ENCODE data around the gene TBX3.

DNA sequence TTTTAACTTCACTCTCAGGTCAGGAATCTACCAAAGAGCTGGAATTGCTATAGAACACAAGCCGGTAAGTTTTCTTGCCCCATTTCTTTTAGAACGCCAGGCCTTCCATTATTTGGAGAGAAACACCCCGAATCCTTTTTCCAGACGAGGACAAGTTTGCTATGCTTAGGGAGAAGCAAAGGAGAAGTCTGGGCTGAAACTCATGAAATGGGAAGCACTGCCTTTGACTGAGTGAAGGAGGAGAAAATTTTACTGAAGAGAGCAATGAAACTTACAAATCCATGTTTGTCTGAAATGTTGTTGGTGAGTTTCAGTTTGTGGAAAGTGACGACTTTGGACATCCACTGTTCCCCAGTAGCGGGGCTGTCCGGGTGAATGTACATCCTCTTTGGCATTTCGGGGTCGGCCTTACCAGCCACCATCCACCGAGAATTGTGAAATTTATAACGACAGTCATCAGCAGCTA is 3.3 kb downstream of the TBX3 start:
- TF ChIP-seq, protein P1, sequence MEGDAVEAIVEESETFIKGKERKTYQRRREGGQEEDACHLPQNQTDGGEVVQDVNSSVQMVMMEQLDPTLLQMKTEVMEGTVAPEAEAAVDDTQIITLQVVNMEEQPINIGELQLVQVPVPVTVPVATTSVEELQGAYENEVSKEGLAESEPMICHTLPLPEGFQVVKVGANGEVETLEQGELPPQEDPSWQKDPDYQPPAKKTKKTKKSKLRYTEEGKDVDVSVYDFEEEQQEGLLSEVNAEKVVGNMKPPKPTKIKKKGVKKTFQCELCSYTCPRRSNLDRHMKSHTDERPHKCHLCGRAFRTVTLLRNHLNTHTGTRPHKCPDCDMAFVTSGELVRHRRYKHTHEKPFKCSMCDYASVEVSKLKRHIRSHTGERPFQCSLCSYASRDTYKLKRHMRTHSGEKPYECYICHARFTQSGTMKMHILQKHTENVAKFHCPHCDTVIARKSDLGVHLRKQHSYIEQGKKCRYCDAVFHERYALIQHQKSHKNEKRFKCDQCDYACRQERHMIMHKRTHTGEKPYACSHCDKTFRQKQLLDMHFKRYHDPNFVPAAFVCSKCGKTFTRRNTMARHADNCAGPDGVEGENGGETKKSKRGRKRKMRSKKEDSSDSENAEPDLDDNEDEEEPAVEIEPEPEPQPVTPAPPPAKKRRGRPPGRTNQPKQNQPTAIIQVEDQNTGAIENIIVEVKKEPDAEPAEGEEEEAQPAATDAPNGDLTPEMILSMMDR (IDR thresholded peaks at IDR 0.05) = no peak
- TF ChIP-seq POLR2A (IDR thresholded peaks at IDR 0.05) (no peak), EP300 (IDR thresholded peaks at IDR 0.05) (no peak)
